Measurements from ENCODE around the gene WNK2.
A peak's percentile ranks its signal among the peaks of the same experiment; 100 is the strongest.

The WNK2 gene

DNA sequence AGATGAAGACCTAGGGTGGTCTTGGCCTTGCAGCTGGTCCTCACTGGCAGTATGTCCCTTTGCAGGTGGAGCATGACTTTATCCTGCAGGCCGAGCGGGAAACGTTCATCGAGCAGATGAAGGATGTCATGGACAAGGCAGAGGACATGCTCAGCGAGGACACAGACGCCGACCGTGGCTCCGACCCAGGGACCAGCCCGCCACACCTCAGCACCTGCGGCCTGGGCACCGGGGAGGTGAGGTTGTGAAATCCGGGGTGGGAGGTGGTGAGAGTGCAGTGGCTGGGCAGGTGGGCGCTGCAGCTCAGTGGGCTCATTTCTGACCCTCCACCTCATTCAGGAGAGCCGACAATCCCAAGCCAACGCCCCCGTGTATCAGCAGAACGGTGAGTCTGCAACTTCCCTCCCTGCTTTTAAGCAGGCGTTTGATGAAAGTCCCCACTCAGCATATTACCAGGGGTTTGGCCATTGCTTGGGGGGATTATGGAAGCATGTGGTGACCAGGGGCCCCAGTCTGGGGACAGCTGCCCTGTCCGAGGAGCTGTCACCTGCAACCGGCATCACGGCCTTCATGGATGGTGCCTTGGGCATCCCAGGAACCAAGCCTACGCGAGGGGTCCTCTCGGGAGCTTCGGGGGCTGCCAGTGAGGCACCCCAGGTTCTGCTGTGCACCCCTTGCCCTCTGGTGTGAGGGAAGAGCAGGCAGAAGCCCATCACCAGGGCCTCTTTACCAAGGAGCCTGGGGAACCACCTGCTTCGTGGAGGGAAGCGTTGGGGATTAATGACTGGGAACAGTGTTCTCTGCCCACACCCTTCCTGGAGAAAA is 84.0 kb downstream of the WNK2 start:
- peak; percentile 10 for DNase-seq

DNA sequence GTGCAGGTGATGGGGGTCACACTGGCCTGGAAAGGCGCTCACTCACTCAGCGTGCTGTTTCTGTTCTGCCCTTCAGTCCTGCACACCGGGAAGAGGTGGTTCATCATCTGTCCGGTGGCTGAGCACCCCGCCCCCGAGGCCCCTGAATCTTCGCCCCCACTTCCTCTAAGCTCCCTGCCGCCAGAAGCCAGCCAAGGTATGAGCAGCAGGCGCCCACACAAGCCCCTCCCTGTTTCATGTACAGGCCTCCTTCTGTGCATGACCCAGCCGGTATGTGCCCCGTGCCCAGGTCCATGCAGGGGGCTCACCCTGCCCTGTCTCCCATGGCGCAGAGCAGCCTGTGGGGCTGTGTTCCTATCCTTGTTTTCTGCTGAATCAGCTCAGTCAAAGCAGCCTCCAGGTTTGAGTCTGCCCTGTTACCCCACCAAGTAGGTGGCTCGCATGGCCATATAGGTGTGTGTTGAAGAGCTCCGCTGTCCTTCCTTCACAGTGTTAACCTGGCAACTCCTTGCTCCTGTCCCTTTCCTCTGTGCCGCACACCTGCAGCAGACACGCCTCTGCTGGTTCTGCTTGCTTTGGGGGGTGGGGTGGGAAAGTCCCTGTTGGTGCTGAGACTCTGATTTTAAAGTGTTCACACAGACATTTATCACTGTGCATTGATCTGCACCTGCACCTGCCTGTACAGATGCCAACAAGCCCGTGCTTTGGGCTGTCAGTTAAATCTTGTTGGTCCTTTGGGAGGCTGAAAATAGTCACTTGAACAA is 84.8 kb downstream of the WNK2 start:
- DNase-seq: peak; percentile 12

DNA sequence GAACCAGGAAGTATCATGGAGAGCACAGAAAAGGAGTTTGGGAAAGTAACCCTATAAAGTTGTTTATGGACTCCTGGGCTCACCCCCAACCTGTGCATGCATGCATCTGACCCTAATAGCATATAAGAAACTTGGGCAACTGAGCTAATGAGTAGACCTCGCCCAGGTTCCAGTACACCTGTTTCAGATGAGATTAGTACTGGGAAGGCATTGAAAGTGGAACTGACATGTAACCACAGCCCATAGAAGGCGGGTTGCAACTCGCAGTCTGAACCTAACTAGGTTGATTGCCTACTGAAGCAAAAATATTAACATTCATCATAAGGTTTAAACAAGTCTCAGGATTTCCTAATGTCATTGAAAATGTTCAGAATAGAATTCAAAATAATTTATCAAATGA is 87.0 kb downstream of the WNK2 start:
- DNase-seq: no peak

DNA sequence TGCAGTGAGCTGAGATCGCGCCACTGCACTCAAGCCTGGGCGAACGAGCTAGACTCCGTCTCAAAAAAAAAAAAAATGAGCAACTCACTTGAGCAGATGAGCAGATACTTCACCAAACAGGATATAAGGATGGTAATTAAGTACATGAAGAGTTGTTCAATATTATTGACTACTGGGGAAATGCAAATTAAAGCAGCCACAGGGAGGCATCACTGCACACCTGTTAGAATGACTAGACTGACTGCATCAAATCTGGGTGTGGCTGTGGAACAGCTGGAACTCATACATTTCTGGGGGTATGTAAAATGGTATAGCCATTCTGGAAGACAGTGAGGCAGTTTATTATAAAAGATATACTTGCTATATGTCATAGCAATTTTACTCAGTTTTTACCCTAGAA is 93.0 kb downstream of the WNK2 start:
- no peak for DNase-seq

DNA sequence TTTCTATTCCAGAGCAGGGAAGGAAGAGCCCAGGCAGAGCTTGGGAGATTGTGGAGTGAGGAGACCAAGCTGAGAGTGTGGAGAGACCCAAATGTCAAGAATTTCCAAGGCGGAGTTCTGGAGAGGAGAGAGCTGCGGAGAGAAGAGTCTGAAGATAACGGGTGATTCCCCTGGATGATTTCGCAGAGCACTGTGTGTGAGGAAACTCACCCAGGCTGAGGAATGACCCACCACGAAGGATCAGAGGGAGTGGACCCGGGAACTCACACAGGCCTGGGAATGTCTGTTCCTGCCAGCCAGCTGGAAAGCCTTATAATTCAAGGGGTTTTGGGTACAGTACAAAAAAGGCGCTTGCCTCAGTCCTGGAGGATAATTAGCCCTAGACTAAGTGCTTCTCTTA is 94.2 kb downstream of the WNK2 start:
- no peak for DNase-seq

DNA sequence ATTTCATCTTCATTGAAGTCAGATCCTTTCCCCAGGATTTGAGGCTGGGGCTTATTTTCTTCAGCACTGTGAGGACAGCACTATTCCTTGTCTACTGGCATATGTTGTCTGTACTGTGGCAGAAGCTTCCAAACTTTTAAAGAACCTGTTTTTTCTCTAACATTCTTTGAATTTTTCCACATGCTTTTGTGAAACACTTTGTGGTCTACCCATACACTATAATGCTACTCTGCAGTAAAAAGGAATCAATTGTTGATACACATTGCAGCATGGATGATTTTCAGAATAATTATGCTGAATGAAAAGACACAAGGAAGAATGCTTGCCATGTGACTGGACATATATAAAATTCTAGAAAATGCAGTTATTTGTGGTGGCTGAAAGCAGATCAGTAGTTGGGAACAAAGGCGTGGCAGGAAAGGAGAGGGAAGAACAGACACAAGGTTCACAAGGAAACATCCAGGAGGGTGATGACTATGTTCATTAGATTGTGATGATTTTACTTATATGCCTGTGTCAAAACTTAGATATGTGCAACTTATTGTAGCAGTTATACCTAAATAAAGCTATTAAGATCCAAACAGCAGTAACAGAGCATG is 96.8 kb downstream of the WNK2 start:
- DNase-seq: no peak

DNA sequence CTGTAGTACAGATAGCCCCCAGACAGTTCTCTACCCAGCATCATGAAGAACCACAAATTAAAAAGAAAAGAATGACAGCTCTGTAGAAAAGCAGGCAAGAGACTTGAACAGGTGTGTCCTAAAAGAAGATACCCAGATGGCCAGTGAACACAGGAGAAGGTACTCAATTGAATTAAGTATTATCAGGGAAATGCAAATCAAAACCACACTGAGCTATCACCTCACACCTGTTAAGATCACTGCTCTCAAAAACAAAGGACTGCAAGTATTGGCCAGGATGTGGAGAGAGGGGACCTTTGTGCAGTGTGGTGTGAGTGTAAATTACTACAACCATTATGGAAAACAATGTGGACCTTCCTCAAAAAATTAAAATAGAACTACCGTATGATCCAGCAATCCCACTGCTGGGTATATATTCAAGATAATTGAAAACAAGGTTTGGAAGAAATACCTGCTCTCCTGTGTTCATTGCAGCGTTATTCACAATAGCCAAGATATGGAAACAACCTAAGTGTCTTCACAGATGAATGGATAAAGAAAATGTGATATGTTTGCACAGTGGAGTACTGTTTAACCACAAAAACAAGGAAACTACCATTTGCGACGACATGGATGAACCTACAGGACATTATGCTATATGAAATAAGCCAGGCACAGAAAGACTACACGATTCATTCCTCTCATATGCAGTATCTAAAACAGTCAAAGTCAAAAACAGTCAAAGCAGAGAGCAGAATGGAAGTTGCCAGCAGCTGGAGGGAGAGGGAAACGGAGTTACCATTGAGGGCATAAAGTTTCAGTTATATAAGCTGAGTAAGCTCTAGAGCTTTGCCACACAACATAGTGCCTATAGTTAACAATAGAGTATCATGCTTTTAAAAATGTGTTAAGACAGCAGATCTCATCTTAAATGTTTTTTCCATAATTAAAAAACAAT is 102.6 kb downstream of the WNK2 start:
- DNase-seq: no peak

DNA sequence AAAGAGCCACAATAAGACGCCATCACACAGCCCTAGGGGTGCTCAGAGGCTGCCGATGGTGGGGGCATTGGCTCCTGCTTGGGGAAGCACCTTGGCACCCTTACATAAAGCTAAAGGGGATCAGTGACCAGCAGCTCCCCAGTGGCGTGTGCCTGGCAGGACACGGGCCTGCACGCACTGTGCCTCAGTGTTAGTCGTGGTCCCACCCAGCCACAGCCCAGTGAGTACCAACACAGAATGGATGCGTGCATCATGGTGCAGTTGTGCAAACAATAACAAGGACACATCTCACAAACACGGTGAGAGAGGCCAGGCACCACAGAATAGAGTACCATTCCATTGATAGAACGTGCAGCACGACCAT is 103.2 kb downstream of the WNK2 start:
- no peak for DNase-seq

DNA sequence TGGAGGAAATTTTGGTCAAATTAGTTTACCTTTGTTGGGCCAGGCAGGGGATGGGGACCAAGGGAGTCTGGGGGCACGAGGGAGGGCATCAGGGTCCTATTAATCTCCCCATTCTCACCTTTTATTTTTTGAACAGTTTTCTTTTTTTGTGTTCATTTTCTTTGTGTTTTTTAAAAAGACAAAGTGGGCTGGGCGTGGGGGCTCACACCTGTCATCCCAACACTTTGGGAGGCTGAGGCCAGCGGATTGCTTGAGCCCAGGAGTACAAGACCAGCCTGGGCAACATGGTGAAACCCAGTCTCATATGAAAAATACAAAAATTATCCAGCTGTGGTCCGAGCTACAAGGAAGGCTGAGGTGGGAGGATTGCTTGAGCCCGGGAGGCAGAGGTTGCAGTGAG is 103.7 kb downstream of the WNK2 start:
- no peak for DNase-seq

DNA sequence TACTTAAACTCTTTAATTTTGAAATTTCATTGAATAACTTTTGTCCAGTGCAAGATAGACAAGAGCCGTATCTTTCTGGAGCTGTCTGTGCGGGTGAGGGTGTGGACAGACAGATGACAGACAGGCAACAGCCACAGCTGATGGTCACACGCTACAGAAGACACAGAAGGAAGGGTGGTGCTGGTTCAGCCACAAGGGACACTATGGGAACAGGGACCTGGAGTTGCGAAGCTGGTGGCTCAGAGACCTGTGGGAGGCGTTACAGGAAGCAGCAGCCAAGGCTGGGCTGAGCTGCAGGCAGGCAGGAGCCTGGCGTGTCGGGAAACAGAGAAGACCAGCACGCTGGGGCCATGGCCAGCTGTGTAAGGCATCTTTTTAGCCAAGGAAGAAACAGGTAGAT is 104.4 kb downstream of the WNK2 start:
- peak; percentile 15 for DNase-seq

DNA sequence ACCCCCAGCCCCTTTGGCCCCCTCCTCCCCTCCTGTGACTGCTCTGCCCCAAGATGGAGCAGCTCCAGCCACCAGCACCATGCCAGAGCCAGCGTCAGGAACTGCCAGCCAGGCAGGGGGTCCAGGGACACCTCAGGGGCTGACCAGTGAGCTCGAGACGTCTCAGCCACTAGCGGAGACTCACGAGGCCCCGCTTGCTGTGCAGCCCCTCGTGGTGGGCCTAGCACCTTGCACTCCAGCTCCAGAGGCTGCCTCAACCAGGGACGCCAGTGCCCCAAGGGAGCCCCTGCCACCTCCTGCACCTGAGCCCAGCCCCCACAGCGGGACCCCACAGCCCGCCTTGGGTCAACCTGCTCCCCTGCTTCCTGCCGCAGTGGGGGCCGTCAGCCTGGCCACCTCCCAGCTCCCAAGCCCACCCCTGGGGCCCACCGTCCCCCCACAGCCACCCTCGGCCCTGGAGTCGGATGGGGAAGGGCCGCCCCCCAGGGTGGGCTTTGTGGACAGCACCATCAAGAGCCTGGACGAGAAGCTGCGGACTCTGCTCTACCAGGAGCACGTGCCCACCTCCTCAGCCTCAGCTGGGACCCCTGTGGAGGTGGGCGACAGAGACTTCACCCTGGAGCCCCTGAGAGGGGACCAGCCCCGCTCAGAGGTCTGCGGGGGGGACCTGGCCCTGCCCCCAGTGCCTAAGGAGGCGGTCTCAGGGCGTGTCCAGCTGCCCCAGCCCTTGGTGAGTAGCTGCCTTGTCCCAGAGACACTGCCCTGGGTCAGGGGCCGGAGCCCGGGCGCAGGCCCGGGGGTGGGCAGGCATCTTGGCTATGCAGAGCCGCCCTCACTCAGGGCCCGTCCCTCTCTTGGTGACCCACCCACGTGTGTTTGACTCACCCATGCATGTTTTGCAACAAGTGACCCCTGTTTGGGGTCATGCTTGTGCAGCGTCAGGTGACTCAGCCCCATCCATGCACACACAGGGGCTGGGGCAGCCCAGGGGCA is 105.2 kb downstream of the WNK2 start:
- no peak for DNase-seq

DNA sequence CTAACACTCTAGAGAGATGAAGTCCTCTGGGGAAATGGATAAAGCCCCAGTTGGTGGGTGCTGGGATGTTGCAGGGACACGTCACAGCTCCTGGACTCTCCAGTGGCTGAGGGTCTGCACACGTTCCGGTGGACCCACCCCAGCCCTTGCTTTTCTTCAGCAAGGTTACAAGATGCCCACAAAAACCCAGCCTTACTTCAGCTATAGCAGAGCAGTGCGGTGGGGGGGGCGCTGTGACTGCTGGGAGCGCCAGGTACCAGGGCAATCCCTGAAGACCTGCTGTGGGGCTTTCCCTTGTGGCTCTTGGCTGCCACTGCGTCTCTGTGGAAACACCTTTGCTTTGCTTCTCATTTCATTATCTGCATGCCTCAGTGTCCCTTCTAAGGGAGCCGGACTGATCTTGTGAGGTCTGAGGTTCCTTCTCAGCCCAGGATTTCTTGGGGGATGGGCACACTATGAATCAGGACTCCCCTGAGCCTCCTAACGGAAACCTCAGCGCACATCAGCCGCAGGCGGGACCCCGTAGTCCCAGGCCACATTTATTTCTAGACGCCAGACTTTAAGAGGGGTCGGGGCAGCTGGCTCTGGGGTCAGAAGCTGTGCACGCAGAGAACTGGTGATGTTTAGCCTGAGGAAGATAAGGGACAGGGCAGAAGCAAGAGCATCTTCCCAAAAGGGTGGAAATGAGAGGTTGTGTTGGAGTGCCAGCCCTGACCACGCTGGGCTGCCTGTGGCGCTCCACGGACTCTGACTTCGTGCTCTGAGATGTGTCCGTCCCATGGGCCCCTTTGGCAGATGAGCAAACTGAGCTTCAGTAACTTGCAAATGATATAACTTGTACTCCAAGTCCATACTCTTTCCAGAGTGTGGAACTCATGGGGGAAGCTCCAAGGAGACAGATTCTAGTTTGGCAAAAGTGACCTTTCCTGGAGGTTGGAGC is 106.8 kb downstream of the WNK2 start:
- DNase-seq: no peak

DNA sequence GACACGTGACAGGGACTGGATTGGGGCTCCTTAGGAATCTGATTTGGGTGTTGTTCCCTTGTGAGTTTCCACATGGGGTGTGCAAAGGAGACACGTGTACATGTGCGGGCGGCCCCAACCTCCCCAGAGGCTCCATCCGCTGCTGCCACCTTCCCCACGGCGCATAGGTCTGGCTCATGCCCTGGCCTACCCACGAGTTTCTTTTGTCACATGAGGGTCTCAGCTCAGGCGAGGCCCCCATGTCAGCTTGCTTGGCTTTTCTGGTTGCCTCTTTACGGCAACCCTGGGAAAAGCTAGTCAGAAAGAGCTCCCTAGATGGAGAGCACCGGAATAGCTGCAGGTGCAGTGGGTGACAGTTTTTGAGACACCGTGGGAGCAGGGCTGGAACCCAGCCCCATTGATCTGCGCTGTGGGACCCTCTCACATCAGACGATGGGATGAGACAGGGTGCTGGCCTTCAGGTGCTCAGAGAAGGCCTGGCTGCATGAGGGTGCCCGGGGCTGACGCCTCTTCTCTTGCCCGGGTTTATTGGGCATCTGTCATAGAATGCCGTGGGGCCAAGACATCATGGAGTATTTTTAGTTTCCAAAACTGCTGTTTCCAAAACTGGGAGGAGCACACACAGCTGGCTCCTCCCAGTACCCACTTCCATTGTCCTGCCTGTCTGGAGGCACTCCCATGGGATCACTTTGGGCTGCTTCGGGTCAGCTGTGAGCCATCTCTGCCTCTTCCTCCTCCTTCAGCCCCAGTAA is 107.8 kb downstream of the WNK2 start:
- no peak for DNase-seq

DNA sequence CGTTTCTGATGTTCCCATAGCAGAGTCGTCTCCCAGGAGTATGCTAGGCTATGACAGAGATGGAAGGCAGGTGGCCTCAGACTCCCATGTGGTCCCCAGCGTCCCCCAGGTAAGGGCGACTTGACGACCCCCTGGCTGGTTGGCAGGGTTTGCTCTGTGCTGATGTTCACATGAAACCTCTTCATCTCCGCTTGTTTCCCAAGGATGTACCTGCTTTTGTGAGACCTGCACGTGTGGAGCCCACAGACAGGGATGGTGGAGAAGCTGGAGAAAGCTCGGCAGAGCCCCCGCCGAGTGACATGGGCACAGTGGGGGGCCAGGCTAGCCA is 108.3 kb downstream of the WNK2 start:
- no peak for DNase-seq

DNA sequence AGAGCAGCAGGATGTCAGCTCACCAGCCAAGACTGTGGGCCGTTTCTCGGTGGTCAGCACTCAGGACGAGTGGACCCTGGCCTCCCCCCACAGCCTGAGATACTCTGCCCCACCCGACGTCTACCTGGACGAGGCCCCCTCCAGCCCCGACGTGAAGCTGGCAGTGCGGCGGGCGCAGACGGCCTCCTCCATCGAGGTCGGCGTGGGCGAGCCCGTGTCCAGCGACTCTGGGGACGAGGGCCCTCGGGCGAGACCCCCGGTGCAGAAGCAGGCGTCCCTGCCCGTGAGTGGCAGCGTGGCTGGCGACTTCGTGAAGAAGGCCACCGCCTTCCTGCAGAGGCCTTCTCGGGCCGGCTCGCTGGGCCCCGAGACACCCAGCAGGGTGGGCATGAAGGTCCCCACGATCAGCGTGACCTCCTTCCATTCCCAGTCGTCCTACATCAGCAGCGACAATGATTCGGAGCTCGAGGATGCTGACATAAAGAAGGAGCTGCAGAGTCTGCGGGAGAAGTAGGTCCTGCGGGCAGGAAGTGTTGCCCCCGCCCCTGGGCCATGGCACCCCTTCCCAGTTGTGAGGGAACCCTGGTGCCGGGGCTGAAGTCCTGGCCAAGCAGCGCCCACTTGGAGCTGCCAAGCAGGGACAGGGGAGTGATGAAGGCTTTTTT is 108.9 kb downstream of the WNK2 start:
- no peak for DNase-seq

DNA sequence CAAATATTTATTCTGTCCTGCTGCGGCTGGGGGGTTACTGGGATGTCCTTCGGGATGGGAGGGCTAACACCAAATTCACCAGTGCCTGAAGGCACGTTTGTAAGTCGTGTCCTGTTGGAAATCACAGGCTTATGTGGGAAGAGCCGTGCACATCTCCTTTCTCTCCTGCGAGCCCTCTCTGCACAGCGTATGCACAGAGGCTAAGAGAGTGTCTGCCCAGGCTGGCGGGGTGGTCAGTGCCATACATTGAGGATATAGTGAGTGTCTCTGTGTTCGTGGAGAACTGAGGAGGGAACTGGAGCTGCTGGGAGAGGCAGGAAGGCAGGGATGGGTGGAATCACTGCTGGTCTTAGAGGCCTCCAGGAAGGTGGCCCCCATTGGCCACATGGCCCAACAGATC is 110.1 kb downstream of the WNK2 start:
- DNase-seq: no peak

DNA sequence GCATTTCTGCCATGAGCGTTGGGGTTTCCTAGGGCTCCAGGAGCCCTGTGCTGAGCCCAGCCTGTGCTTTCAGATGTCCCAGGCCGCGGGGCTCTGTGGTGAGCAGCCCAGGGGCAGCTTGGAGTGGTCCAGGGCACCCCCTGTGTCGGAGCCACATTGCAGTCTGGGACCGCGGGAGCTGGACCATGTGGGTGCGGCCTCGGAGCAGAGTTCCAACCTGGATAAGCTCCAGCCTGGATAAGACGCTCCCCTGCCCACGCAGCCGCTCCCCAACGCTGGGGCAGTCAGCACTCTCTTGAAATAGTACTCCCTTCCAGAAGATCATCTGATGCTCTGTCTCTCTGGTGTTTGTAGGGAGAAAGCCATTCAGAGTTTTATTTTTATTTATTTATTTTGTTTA is 111.1 kb downstream of the WNK2 start:
- no peak for DNase-seq

DNA sequence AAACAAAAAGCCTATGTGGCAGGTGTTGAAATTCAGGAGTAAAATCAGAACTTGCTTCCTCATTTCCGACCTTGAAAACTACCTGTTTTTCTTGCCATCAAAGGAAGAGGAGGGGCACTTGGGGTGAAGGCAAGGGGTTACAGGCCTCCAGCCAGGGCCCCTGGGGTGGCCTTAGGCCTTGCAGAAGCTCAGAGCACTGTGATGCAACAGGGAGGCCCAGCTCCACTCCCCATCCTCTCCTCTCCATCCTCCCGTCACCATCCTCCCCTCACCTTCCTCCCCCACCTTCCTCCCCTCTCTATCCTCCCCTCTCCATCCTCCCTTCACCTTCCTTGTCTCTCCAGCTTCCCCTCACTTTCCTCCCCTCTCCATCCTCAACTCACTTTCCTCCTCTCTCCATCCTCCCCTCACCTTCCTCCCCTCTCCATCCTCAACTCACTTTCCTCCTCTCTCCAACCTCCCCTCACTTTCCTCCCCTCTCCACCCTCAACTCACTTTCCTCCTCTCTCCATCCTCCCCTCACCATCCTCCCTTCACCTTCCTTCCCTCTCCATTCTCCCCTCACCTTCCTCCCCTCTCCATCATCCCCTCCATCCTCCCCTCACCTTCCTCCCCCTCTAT is 111.6 kb downstream of the WNK2 start:
- no peak for DNase-seq
